ENCODE data around the gene SLC47A2. TPM values are rescaled to one million over a fixed set of nuclear protein-coding genes. Genes with fewer than 3 reads are reported as not detected.
A peak's percentile ranks its signal among the peaks of the same experiment; 100 is the strongest.

Gene SLC47A2
- total and polyA plus RNA-seq, 2 of the 13 experiments (the other 11 are each of a cell fraction or from before 2014, with no cell fraction given): 0.04 TPM; not detected in 1

GRCh38 chr17:19728084-19728495 lies 11.7 kb upstream of the SLC47A2 start (continued):
- no peak for TF ChIP-seq ZNF691 (CRISPR knock-in tag; IDR thresholded peaks at IDR 0.05; ENCODE audit: borderline replicate concordance, low read depth)
- peak; percentile 60 for TF ChIP-seq HOXA3 (CRISPR knock-in tag; IDR thresholded peaks at IDR 0.05)
- TF ChIP-seq FOXK1 (CRISPR knock-in tag; IDR thresholded peaks at IDR 0.05; ENCODE audit: borderline replicate concordance, low read depth): peak; percentile 26; the same call in 1 of the 2 replicates
- TF ChIP-seq ARNTL (CRISPR knock-in tag; IDR thresholded peaks at IDR 0.05): no peak
- no peak for TF ChIP-seq KMT2B (CRISPR knock-in tag; IDR thresholded peaks at IDR 0.05)
- peak; percentile 39; the same call in 1 of the 2 replicates for TF ChIP-seq TFAP4 (IDR thresholded peaks at IDR 0.05; ENCODE audit: borderline replicate concordance, low read depth)
- no peak for TF ChIP-seq NR1H2 (CRISPR knock-in tag; IDR thresholded peaks at IDR 0.05; ENCODE audit: borderline replicate concordance, low read depth)
- 0 out of 2 replicates have a peak, but pooled peaks have one; percentile 51 for TF ChIP-seq SNAPC2 (CRISPR knock-in tag; IDR thresholded peaks at IDR 0.05)
- TF ChIP-seq HMGA1 (CRISPR knock-in tag; conservative IDR thresholded peaks at IDR 0.05): no peak
- TF ChIP-seq SOX5 (CRISPR knock-in tag; IDR thresholded peaks at IDR 0.05; ENCODE audit: borderline replicate concordance): no peak
- TF ChIP-seq, protein P1, sequence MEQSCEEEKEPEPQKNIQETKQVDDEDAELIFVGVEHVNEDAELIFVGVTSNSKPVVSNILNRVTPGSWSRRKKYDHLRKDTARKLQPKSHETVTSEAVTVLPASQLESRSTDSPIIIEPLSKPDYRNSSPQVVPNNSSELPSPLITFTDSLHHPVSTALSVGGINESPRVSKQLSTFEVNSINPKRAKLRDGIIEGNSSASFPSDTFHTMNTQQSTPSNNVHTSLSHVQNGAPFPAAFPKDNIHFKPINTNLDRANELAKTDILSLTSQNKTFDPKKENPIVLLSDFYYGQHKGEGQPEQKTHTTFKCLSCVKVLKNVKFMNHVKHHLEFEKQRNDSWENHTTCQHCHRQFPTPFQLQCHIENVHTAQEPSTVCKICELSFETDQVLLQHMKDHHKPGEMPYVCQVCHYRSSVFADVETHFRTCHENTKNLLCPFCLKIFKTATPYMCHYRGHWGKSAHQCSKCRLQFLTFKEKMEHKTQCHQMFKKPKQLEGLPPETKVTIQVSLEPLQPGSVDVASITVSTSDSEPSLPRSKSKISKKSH (CRISPR knock-in tag; IDR thresholded peaks at IDR 0.05; ENCODE audit: borderline replicate concordance): no peak
- no peak for TF ChIP-seq SRSF9 (IDR thresholded peaks at IDR 0.05; ENCODE audit: borderline replicate concordance, insufficient read depth, low read depth, low read length, poor library complexity, severe bottlenecking)
- TF ChIP-seq NR2F2 (IDR thresholded peaks at IDR 0.05; ENCODE audit: borderline replicate concordance, low read depth): no peak
- no peak for TF ChIP-seq ZNF431 (CRISPR knock-in tag; IDR thresholded peaks at IDR 0.05; ENCODE audit: borderline replicate concordance, low read depth)
- TF ChIP-seq, protein P2, sequence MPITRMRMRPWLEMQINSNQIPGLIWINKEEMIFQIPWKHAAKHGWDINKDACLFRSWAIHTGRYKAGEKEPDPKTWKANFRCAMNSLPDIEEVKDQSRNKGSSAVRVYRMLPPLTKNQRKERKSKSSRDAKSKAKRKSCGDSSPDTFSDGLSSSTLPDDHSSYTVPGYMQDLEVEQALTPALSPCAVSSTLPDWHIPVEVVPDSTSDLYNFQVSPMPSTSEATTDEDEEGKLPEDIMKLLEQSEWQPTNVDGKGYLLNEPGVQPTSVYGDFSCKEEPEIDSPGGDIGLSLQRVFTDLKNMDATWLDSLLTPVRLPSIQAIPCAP (CRISPR knock-in tag; IDR thresholded peaks at IDR 0.05; ENCODE audit: low read depth): no peak
- TF ChIP-seq ZNF138 (CRISPR knock-in tag; IDR thresholded peaks at IDR 0.05; ENCODE audit: low read depth): no peak
- no peak for TF ChIP-seq SUZ12 (IDR thresholded peaks at IDR 0.05; ENCODE audit: low read depth, low read length)
- TF ChIP-seq KDM4B (CRISPR knock-in tag; IDR thresholded peaks at IDR 0.05): no peak
- TF ChIP-seq, protein P3, sequence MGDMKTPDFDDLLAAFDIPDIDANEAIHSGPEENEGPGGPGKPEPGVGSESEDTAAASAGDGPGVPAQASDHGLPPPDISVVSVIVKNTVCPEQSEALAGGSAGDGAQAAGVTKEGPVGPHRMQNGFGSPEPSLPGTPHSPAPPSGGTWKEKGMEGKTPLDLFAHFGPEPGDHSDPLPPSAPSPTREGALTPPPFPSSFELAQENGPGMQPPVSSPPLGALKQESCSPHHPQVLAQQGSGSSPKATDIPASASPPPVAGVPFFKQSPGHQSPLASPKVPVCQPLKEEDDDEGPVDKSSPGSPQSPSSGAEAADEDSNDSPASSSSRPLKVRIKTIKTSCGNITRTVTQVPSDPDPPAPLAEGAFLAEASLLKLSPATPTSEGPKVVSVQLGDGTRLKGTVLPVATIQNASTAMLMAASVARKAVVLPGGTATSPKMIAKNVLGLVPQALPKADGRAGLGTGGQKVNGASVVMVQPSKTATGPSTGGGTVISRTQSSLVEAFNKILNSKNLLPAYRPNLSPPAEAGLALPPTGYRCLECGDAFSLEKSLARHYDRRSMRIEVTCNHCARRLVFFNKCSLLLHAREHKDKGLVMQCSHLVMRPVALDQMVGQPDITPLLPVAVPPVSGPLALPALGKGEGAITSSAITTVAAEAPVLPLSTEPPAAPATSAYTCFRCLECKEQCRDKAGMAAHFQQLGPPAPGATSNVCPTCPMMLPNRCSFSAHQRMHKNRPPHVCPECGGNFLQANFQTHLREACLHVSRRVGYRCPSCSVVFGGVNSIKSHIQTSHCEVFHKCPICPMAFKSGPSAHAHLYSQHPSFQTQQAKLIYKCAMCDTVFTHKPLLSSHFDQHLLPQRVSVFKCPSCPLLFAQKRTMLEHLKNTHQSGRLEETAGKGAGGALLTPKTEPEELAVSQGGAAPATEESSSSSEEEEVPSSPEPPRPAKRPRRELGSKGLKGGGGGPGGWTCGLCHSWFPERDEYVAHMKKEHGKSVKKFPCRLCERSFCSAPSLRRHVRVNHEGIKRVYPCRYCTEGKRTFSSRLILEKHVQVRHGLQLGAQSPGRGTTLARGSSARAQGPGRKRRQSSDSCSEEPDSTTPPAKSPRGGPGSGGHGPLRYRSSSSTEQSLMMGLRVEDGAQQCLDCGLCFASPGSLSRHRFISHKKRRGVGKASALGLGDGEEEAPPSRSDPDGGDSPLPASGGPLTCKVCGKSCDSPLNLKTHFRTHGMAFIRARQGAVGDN (CRISPR knock-in tag; IDR thresholded peaks at IDR 0.05): peak; percentile 77
- TF ChIP-seq ISL2 (CRISPR knock-in tag; IDR thresholded peaks at IDR 0.05): no peak
- TF ChIP-seq RARA (CRISPR knock-in tag; IDR thresholded peaks at IDR 0.05): no peak
